H9 (cell line): ENCODE results near the gene ASTN2. TPM values are rescaled to one million over a fixed set of nuclear protein-coding genes. Genes with fewer than 3 reads are reported as not detected.

Experiments used
- DNase-seq: peaks from one replicate; pipeline ENCODE4 v3.0.0-alpha.2; 2017
- H2AFZ ChIP-seq: one replicate; pipeline ENCODE4 v1.6.1; 2013; ENCODE audit warnings: mild to moderate bottlenecking, low read length, control low read depth, moderate library complexity
- H2AK5ac ChIP-seq: 2 replicates; pipeline ENCODE4 v1.6.1; 2013; ENCODE audit warnings: low read length, control low read depth, mixed read lengths; ENCODE audit not compliant: insufficient read length
- H2BK120ac ChIP-seq: one replicate; pipeline ENCODE4 v1.6.1; 2013; ENCODE audit warnings: low read depth, mild to moderate bottlenecking, low read length, control low read depth, inconsistent platforms; ENCODE audit not compliant: poor library complexity, severe bottlenecking
- H2BK12ac ChIP-seq: 2 replicates; pipeline ENCODE4 v1.6.1; 2013; ENCODE audit warnings: low read length, control low read depth, mixed read lengths, low read depth; ENCODE audit not compliant: insufficient read length
- H2BK15ac ChIP-seq: 2 replicates; pipeline ENCODE4 v1.6.1; 2013; ENCODE audit warnings: low read depth, low read length, control low read depth
- H2BK20ac ChIP-seq: one replicate; pipeline ENCODE4 v1.6.1; 2013; ENCODE audit warnings: low read depth, mild to moderate bottlenecking, low read length, control low read depth, inconsistent platforms; ENCODE audit not compliant: poor library complexity, severe bottlenecking
- H2BK5ac ChIP-seq: 2 replicates; pipeline ENCODE4 v1.6.1; 2013; ENCODE audit warnings: low read length, control low read depth, mixed read lengths; ENCODE audit not compliant: insufficient read length
- H3K14ac ChIP-seq: 2 replicates; pipeline ENCODE4 v1.6.1; 2013; ENCODE audit warnings: low read length, control low read depth; ENCODE audit not compliant: insufficient read depth
- H3K18ac ChIP-seq: 2 replicates; pipeline ENCODE4 v1.6.1; 2013; ENCODE audit warnings: low read depth, mild to moderate bottlenecking, mixed read lengths, low read length, control low read depth; ENCODE audit not compliant: insufficient read length
- H3K23ac ChIP-seq: 2 replicates; pipeline ENCODE4 v1.6.1; 2013; ENCODE audit warnings: low read length, control low read depth, mixed read lengths, low read depth; ENCODE audit not compliant: insufficient read length
- H3K23me2 ChIP-seq: 2 replicates; pipeline ENCODE4 v1.6.1; 2013; ENCODE audit warnings: low read depth, mild to moderate bottlenecking, mixed read lengths, low read length, control low read depth; ENCODE audit not compliant: insufficient read length, poor library complexity, severe bottlenecking
- H3K27ac ChIP-seq: 2 replicates; pipeline ENCODE4 v1.5.1; 2013; ENCODE audit warnings: low read length, control low read depth, mixed read lengths, low read depth; ENCODE audit not compliant: insufficient read length
- H3K27me3 ChIP-seq: 2 replicates; pipeline ENCODE4 v1.6.1; 2013; ENCODE audit warnings: low read length, control low read depth, inconsistent platforms; ENCODE audit not compliant: insufficient read depth
- H3K4ac ChIP-seq: 2 replicates; pipeline ENCODE4 v1.6.1; 2013; ENCODE audit warnings: low read depth, mild to moderate bottlenecking, control low read depth, inconsistent platforms, low read length, moderate library complexity
- H3K4me1 ChIP-seq: 2 replicates; pipeline ENCODE4 v1.6.1; 2013; ENCODE audit warnings: low read length, control low read depth, inconsistent platforms; ENCODE audit not compliant: insufficient read depth
- H3K4me2 ChIP-seq: 2 replicates; pipeline ENCODE4 v1.6.1; 2013; ENCODE audit warnings: low read length, control low read depth, mixed read lengths; ENCODE audit not compliant: insufficient read length, insufficient read depth
- H3K56ac ChIP-seq: 2 replicates; pipeline ENCODE4 v1.6.1; 2013; ENCODE audit warnings: low read depth, mild to moderate bottlenecking, mixed read lengths, low read length, control low read depth; ENCODE audit not compliant: insufficient read length
- H3K79me1 ChIP-seq: 2 replicates; pipeline ENCODE4 v1.6.1; 2013; ENCODE audit warnings: low read depth, mild to moderate bottlenecking, moderate library complexity, low read length, control low read depth, inconsistent platforms; ENCODE audit not compliant: insufficient read depth, poor library complexity, severe bottlenecking
- H3K79me2 ChIP-seq: 2 replicates; pipeline ENCODE4 v1.6.1; 2013; ENCODE audit warnings: low read length, control low read depth, inconsistent platforms; ENCODE audit not compliant: insufficient read depth
- H3K9ac ChIP-seq: 2 replicates; pipeline ENCODE4 v1.6.1; 2013; ENCODE audit warnings: low read length, control low read depth, mixed read lengths; ENCODE audit not compliant: insufficient read length; ENCODE audit errors: extremely low read depth
- H3K9me3 ChIP-seq: one replicate; pipeline ENCODE4 v1.6.1; 2013; ENCODE audit warnings: low read depth, low read length, inconsistent platforms; ENCODE audit not compliant: control insufficient read depth
- H3T11ph ChIP-seq: one replicate; pipeline ENCODE4 v1.6.1; 2013; ENCODE audit warnings: mild to moderate bottlenecking, low read length, control low read depth, inconsistent platforms
- H4K20me1 ChIP-seq: one replicate; pipeline ENCODE4 v1.6.1; 2013; ENCODE audit not compliant: control insufficient read depth, insufficient read length, insufficient read depth
- H4K5ac ChIP-seq: 2 replicates; pipeline ENCODE4 v1.6.1; 2013; ENCODE audit warnings: low read depth, mild to moderate bottlenecking, mixed read lengths, low read length, control low read depth; ENCODE audit not compliant: insufficient read length
- H4K8ac ChIP-seq: replicated peaks from 2 replicates; pipeline ENCODE4 v1.6.1; 2013; ENCODE audit warnings: low read length, control low read depth, mixed read lengths, low read depth; ENCODE audit not compliant: insufficient read length
- H4K91ac ChIP-seq: 2 replicates; pipeline ENCODE4 v1.6.1; 2013; ENCODE audit warnings: low read depth, mild to moderate bottlenecking, moderate library complexity, mixed read lengths, low read length, control low read depth; ENCODE audit not compliant: insufficient read length
- H3K27ac Mint-ChIP-seq, 3 experiments: 2 replicates in 2 of 3; 3 replicates in 1 of 3; pipeline ENCODE4 v1.8.0; 2020 to 2021; ENCODE audit warnings: mixed read lengths in 3 of 3, mild to moderate bottlenecking in 1 of 3, moderate library complexity in 1 of 3
- H3K27me3 Mint-ChIP-seq: 2 replicates; pipeline ENCODE4 v1.8.0; 2021; ENCODE audit warnings: low read depth, mild to moderate bottlenecking, moderate library complexity, mixed read lengths
- H3K36me3 Mint-ChIP-seq, 3 experiments: 2 replicates in 2 of 3; 3 replicates in 1 of 3; pipeline ENCODE4 v1.8.0; 2020 to 2021; ENCODE audit warnings: low read depth in 3 of 3, mixed read lengths in 3 of 3; ENCODE audit not compliant: insufficient read depth in 1 of 3
- H3K4me1 Mint-ChIP-seq, 2 experiments: 2 replicates each; pipeline ENCODE4 v1.8.0; 2020; ENCODE audit warnings: mixed read lengths in 2 of 2
- H3K4me3 Mint-ChIP-seq, 2 experiments: 2 replicates in 1 of 2; 3 replicates in 1 of 2; pipeline ENCODE4 v1.8.0; 2020 to 2021; ENCODE audit warnings: mild to moderate bottlenecking in 2 of 2, mixed read lengths in 2 of 2, moderate library complexity in 1 of 2
- H3K9me3 Mint-ChIP-seq, 2 experiments: 2 replicates in 1 of 2; 3 replicates in 1 of 2; pipeline ENCODE4 v1.8.0; 2020; ENCODE audit warnings: mild to moderate bottlenecking in 2 of 2, mixed read lengths in 2 of 2, moderate library complexity in 1 of 2
- WGBS: extraction: QIAGEN DNeasy Blood & Tissue Kit; methylation state at CpG from one replicate; pipeline ENCODE4 v1.1.7; 2013; ENCODE audit warnings: missing lambda C conversion rate, low lambda C conversion rate, mixed read lengths; ENCODE audit not compliant: insufficient read length; ENCODE audit errors: extremely low coverage; 5-methylcytosine and 5-hydroxymethylcytosine counted together
- total RNA-seq: library from RNA; stranded (reverse); gene quantifications from 2 replicates; pipeline ENCODE4 v1.2.1, GENCODE V29; 2021
- TF ChIP-seq, protein P1 (sequence below): fragments of 200-600 bp; sonication (generic); conservative IDR thresholded peaks from 3 replicates; pipeline ENCODE4 v1.8.0; 2021; ENCODE audit warnings: antibody characterized with exemption, mild to moderate bottlenecking

ASTN2 gene
- total RNA-seq, 1 experiment from 2014 or later = 9.7 TPM

DNA sequence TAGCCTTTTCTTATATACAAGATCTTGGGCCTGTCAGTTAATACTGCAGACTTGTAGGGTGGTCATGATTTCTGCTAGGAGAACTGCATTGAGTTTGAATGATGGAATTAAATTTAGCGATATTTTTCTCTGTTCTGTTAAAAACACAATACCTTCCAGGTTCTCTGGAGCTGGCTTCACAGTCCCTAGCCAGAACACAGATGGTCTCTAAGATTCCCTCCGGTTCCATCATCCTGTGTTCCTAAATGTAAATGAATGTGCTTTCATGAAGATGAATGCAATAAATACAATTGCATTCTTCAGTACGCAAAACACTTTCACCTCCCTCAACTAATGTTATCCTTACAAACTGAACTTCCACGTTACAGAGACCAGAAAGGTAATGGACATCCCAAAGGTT lies 264.9 kb downstream of the ASTN2 start:
- Histone ChIP-seq H3K4me1 (no peaks in the 10 kb centered on the region), H2AK5ac (no peak overlapping the region), H3K27me3 (no peaks in the 10 kb centered on the region), H2BK5ac (no peak overlapping the region), H2BK15ac (no peak overlapping the region), H3K56ac (no peak overlapping the region), H3K23ac (no peak overlapping the region), H4K91ac (no peak overlapping the region), H2BK120ac (no peak overlapping the region), H3K79me2 (no peaks in the 10 kb centered on the region), H2BK20ac (no peak overlapping the region), H3K4ac (no peak overlapping the region), H4K8ac (no peak overlapping the region), H3K27ac (no peak overlapping the region), H2AFZ (no peak overlapping the region), H4K5ac (no peak overlapping the region), H2BK12ac (no peak overlapping the region), H3K23me2 (no peaks in the 10 kb centered on the region), H3T11ph (no peak overlapping the region), H3K79me1 (no peaks in the 10 kb centered on the region), H3K14ac (no peak overlapping the region), H3K9ac (no peak overlapping the region), H3K9me3 (no peaks in the 10 kb centered on the region), H3K18ac (no peak overlapping the region), H3K4me2 (no peak overlapping the region), H4K20me1 (no peaks in the 10 kb centered on the region)
- H3K4me1 Mint-ChIP-seq = 0 out of 4 replicates have a peak, but pooled peaks cover 0 to 4% of the 10 kb centered on the region in 2 experiments
- H3K27me3 Mint-ChIP-seq = no peaks in the 10 kb centered on the region
- TF ChIP-seq, protein P1, sequence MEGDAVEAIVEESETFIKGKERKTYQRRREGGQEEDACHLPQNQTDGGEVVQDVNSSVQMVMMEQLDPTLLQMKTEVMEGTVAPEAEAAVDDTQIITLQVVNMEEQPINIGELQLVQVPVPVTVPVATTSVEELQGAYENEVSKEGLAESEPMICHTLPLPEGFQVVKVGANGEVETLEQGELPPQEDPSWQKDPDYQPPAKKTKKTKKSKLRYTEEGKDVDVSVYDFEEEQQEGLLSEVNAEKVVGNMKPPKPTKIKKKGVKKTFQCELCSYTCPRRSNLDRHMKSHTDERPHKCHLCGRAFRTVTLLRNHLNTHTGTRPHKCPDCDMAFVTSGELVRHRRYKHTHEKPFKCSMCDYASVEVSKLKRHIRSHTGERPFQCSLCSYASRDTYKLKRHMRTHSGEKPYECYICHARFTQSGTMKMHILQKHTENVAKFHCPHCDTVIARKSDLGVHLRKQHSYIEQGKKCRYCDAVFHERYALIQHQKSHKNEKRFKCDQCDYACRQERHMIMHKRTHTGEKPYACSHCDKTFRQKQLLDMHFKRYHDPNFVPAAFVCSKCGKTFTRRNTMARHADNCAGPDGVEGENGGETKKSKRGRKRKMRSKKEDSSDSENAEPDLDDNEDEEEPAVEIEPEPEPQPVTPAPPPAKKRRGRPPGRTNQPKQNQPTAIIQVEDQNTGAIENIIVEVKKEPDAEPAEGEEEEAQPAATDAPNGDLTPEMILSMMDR = no peak
- H3K9me3 Mint-ChIP-seq = no peaks in the 10 kb centered on the region
- DNase-seq = no peak
- WGBS = no CpG with 5 or more reads among the region's 4 CpGs
- no peak overlapping the region for H3K4me3 Mint-ChIP-seq
- no peak overlapping the region for H3K27ac Mint-ChIP-seq
- no peaks in the 10 kb centered on the region for H3K36me3 Mint-ChIP-seq
